Measurements from ENCODE around the gene TAF15. TPM values are rescaled to one million over a fixed set of nuclear protein-coding genes. Genes with fewer than 3 reads are reported as not detected.

Gene TAF15
- total RNA-seq, 1 experiment from 2014 or later: 10.8 TPM

DNA sequence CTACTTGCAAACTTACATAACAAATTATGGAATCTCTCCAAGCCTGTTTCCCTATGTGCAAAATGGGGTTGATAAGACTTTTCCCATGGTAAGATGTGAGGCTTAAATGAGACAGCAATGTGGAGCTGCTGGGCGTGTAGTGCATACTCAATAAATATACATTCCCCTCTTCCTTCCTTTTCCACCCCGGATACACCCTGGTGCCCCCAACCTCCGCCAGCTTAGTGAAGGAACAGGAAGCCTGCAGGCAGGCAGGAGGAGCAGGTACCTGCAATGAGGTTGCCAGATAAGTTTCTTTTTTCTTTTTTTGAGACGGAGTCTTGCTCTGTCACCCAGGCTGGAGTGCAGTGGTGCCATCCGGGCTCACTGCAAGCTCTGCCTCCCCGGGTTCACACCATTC is 33.7 kb upstream of the TAF15 start:
- no peaks in the 10 kb centered on the region for H3K9me3 ChIP-seq
- H3K4me3 ChIP-seq: no peak overlapping the region
- no peaks in the 10 kb centered on the region for H3K36me3 ChIP-seq
- DNase-seq: no peak
- H3K27me3 ChIP-seq: no peaks in the 10 kb centered on the region

DNA sequence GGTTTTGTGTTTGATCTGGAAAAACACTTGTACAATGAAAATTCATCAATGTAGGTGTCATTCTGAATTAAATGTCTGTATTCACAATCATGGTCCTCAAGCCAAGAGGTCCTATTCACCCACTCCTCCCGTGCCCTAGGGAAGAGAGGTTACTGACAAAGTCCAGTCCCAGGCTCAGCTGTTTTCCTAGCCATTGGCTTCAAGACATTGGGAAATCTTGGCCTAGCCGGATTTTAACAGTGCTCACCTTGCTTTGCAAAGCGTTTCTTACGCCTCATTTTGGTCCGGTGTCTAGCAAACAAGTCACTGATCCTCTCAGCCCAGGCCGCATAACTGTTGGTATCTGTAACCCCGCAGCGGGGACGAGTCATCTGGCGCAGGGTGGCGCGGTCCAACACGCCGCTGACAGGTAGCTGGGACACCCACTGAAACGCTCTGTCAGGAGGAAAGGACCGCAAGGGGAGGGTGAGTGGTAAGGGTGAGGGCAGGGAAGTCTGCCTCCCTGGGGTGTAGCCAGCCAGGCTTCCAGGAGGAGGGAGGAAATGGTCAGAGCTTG is 30.6 kb upstream of the TAF15 start:
- no peak overlapping the region for H3K4me3 ChIP-seq
- no peaks in the 10 kb centered on the region for H3K9me3 ChIP-seq
- no peaks in the 10 kb centered on the region for H3K36me3 ChIP-seq
- H3K27me3 ChIP-seq: no peaks in the 10 kb centered on the region
- DNase-seq: no peak

DNA sequence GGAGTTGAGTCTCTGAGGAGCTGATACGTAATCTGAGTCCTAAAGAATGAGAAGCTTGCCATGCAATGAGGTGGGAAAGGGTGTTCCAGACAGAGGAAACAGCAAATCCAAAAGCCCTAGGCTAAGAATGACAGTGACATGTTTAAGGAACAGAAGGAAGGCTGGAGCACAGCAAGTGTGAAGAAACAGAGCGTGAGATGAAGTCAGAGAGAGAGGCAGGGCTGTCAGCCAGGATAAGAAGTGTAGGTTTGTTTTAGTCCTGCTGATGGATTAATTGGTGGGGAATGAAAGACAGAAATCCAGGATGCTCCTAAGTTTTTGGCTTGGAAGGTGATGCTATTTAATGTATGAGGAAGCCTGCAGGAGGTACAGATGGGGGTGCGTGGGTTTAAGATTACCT is 28.3 kb upstream of the TAF15 start:
- Histone ChIP-seq H3K36me3 (no peaks in the 10 kb centered on the region), H3K27me3 (no peaks in the 10 kb centered on the region), H3K9me3 (no peaks in the 10 kb centered on the region), H3K4me3 (no peak overlapping the region)
- DNase-seq: no peak

DNA sequence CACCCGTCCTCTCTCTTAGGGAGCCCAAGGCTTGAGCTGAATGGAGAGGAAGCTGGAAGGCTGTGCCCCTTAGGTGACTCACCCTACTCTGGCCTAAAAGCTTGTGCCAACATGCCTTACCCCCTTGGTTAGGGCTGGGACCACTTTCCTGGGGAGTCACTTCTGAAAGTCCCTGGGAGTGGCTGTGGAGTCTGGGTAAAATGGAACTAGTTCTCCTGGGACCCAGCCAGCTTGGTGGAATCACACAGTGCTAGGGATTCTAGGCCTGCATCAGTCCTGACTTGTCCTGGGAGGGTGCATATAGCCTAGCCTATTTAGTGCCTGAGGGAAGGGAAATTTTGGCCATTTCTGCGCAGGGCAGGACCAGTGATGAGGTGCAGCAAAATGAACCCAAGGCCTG is 24.4 kb upstream of the TAF15 start:
- H3K4me3 ChIP-seq: no peak overlapping the region
- no peaks in the 10 kb centered on the region for H3K9me3 ChIP-seq
- DNase-seq: peak; percentile 69
- H3K27me3 ChIP-seq: no peaks in the 10 kb centered on the region
- H3K36me3 ChIP-seq: no peaks in the 10 kb centered on the region

DNA sequence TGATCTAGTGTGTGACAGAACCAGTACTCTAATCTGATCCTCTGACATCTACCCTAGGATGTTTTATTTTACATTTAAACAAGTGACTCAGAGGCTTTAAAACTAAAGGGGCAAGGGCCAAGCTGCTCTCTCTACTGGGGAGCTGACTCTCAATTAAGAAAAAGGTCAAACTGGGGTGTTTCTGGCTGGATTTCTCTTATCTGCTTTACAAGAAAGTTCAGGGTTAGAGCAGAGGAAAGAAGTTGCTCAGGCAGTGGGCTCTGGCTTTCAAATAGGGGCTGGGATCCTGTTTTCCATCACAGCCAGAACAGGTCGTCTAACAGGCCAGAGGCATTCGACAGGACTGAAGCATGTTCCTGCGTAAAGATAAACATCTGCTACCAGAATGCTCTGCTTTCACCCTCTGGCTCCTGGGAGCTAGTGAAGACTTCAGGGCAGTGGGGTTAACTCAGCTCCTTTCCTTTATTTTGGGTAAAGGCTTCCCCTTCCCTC is 22.3 kb upstream of the TAF15 start:
- H3K36me3 ChIP-seq: no peaks in the 10 kb centered on the region
- H3K9me3 ChIP-seq: no peaks in the 10 kb centered on the region
- no peak overlapping the region for H3K4me3 ChIP-seq
- H3K27me3 ChIP-seq: no peaks in the 10 kb centered on the region
- DNase-seq: peak; percentile 14

DNA sequence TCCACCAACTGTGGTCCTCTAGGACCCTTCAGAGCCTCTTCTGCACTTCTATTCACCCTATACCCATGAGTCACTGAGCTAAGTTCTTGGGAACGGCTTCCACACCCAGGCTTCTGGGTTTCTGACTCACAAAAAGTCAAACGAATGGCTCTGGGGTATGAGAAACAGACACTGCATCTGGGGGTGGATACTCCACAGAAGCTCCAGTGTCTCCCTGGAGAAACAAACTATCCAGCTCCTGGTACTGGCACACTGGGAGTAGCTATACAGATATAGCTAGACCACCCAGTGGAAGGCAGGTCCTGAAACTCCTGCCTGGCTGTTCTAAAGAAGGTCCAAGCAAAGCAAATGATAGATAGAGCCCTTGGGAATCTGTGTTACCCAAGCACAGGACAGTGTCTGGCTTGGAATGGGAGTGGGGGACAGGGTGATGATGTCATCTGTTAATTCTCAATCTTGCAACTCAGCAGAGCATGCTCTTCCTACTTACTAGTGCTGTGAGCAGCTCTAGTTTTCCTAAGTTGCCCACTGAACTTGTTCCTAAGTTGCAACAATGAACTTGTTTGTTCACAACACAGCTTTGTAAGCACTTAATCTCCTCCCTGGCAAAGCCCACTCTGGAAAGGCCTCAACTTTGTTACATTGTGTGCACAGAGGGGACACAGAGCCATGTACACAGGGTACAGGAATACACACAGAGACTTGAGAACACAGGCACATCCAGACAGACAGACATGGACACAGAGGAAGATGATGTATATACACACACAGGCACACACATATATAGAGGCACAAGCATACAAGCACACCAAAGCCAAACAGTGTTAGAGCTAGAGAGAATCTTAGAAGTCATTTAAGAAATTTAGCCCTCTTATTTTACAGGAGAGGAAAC is 20.6 kb upstream of the TAF15 start:
- Histone ChIP-seq H3K36me3 (no peaks in the 10 kb centered on the region), H3K27me3 (no peaks in the 10 kb centered on the region; the same call in 1 of the 2 replicates), H3K9me3 (no peaks in the 10 kb centered on the region), H3K4me3 (no peak overlapping the region)
- peak; percentile 76 for DNase-seq

DNA sequence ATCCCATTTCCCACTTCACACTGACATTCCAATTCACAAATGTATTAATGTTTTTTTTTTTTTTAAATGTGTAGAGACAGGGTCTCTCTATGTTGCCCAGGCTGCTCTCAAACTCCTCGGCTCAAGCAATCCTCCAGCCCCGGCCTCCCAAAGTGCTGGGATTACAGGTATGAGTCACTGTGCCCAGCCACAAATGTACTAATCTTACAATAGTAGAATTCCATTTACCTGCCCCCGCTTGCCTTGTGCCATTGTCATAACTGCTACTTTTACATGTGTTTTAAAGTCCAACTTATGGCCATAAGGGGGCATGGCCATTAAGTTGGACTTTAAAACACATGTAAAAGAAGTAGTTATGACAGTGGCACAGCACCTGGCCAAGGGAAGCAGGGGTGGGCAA is 18.4 kb upstream of the TAF15 start:
- peak; percentile 13 for DNase-seq
- no peaks in the 10 kb centered on the region for H3K36me3 ChIP-seq

DNA sequence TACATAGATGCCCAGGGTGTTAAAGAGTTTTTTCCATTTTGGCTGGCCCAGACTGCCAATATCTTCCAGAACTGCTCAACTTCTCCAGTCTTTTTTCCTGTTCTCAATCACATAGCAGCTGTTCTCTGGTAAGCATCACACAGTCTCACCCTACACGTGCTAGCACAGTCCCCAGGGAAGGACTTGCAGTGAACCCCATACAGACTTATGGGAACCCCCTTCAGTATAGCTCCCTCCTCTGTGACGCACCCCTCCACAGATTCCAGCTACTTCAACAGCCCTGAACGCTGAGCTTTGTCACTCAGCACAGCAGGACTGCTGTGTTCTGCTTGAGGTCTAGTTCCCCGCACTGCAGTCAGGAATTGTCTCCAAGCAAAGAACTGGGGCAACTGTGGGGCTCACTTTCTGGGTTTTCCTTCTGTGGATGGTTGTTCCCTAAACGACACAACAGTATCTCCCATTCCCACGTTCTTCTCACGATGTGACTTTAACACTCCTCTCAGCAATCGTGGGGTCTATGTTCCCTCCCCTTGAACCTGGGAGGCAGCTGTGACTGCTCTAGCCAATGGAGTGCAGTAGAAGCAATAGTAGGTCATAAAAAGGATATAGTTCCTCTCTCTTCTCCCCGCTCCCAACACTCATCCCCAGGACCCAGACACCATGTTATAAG is 17.5 kb upstream of the TAF15 start:
- no peak overlapping the region for H3K4me3 ChIP-seq

More for the DNA sequence above, 18.4 kb upstream of the TAF15 start:
- no peak overlapping the region for H3K4me3 ChIP-seq
- H3K27me3 ChIP-seq: peaks cover 14% of the 10 kb centered on the region
- H3K9me3 ChIP-seq: no peaks in the 10 kb centered on the region

DNA sequence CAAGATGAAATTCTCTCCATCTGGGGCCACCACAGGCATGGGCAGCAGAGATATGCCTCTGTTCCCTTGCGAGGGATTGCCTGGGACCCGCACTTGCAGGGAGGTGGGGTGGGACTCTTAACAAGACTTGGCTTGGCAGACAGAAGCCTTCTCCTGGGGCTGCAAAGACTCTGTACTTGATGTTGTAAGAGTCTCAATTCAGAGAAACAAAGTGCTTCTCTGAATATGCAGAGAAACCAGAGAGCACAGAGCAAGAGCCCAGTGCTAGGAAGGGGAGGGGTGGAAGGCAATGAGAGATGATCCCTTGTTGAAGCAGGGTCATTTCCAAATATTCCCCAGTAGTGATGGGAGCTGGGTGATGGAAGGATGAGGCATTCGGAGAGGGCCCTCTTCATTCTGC is 16.0 kb upstream of the TAF15 start:
- DNase-seq: no peak
- H3K4me3 ChIP-seq: no peak overlapping the region

More for the DNA sequence above, 17.5 kb upstream of the TAF15 start:
- Histone ChIP-seq H3K36me3 (no peaks in the 10 kb centered on the region), H3K27me3 (peaks cover 18% of the 10 kb centered on the region), H3K9me3 (no peaks in the 10 kb centered on the region)
- no peak for DNase-seq

DNA sequence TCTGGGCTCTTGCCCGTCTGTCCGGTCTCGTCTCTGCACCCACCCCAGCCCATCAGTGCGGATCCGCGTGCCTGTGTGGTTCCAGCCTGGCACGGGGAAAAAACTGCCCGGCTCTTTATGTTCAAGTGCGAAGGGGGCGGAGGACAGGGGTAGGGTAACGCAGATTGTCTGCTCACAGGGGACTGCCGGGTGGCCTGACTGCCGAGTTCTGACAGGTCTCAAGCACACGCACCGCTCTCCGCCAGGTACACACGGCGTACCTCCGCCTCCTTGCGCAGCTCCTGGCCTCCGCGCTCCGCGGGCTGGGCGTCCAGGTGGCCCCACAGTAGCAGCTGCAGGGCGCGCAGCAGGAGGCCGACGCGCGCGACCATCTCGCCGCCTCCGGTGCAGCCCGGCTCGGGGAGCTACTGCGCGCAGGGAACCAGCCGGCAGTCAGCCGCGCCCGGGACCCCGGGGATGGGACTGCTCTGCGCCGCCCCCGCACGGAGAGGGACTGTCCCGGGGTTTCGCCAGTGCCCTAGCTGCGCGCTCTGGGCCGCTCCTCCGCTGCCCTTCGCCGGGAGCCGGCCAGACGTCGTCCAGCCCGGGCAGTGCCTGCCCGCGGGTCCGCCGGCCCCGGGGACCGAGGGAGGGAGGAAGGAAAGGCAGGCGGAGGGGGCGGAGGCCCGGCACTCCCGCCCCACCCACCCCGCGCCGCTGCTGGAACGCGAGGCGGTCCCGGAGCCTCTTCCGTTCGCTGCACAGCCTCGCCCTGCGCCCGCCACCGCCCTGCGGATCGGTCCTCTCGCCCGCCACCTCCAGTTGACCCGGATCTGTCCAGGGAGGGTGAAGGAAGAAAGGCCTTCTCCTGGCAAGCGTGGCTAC is 14.0 kb upstream of the TAF15 start, which contains the start of gene MMP28:
TSS of gene MMP28 (minus strand) at position 635 of the 864 bp plus-strand sequence. CDS start at position 371, 264 bp downstream.
- H3K36me3 ChIP-seq: no peaks in the 10 kb centered on the region
- peaks cover 24% of the 10 kb centered on the region for H3K27me3 ChIP-seq
- peak within 1 kb of the TSS; percentile 47 for H3K4me3 ChIP-seq
- peak; percentile 50 for DNase-seq
- no peaks in the 10 kb centered on the region for H3K9me3 ChIP-seq

More for the DNA sequence above, 16.0 kb upstream of the TAF15 start:
- peaks cover 24% of the 10 kb centered on the region for H3K27me3 ChIP-seq
- no peaks in the 10 kb centered on the region for H3K36me3 ChIP-seq
- H3K9me3 ChIP-seq: no peaks in the 10 kb centered on the region

DNA sequence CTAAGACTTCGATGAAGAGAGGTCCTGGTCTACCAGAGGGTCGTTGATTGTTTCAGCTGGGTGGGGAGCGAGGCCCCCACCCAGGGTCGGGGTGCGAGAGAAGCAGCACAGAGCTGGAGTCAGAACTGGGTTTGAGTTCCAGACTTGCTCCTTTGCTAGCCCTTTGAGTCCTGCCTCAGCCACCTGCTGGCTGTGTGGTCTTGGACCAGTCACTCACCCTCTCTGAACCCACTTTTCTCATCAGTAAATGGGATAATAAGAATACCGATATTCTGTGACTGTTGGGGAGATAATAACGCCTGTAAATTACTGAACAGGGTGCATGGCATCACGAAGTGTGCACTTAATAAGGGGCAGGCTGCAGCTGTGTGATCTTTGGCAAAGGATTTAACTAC is 13.4 kb upstream of the TAF15 start:
- no peak for DNase-seq
- H3K27me3 ChIP-seq: peaks cover 24% of the 10 kb centered on the region
- peak overlapping the region; percentile 47 for H3K4me3 ChIP-seq
- no peaks in the 10 kb centered on the region for H3K9me3 ChIP-seq
- H3K36me3 ChIP-seq: no peaks in the 10 kb centered on the region

DNA sequence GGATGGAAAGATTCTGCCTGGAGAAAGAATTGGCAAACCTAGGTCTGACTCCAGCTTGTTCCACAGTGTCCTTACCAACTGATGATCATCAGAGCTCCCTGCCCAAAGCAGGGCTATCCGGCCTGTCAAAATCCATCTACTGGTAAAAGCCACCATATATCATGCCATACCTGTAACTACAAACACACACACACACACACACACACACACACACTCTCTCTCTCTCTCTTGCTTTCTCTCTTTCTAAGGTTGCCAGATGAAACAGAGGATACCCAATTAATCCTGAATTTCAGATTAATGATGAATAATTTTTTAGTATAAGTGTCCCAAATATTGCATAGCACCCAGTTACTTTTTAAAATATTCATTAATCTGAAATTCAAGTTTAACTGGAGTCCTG is 12.3 kb upstream of the TAF15 start:
- DNase-seq: no peak

DNA sequence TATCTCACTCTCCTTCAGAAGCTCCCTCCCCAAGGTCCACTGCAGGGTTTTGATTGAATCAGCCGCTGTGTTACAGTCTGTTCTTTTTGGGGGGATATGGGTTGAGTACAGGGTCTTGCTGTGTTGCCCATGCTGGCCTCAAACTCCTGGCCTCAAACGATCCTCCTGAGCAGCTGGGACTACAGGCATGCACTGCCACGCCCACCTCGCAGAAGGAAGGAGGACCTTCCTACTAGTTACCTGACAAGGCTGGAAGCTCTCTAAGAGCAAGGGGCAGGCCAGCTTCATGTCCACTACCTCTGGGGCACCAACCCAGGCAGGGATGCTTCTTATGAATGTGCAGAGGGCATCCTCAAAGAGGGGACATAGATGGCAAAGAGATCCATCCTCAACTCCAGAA is 11.9 kb upstream of the TAF15 start:
- H3K27me3 ChIP-seq: peaks cover 24% of the 10 kb centered on the region
- no peak for DNase-seq
- no peak overlapping the region for H3K4me3 ChIP-seq
- H3K9me3 ChIP-seq: no peaks in the 10 kb centered on the region
- H3K36me3 ChIP-seq: no peaks in the 10 kb centered on the region

More for the DNA sequence above, 12.3 kb upstream of the TAF15 start:
- Histone ChIP-seq H3K36me3 (no peaks in the 10 kb centered on the region), H3K27me3 (peaks cover 24% of the 10 kb centered on the region), H3K4me3 (no peak overlapping the region), H3K9me3 (no peaks in the 10 kb centered on the region)

DNA sequence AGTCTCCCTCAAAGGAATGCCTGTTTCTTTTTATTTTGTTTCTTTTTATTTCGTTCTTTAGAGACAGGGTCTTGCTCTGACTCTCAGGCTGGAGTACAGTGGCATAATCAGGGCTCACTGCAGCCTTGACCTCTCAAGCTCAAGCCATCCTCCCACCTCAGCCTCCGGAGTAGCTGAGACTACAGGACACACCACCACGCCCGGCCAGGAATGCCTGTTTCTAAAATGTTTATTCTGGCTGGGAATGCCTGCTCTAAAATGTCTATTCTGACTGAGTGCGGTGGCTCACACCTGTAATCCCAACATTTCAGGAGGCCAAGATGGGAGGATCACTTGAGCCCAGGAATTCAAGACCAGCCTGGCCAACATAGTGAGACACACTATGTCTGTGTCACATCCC is 11.4 kb upstream of the TAF15 start:
- Histone ChIP-seq H3K36me3 (no peaks in the 10 kb centered on the region), H3K9me3 (no peaks in the 10 kb centered on the region), H3K27me3 (peaks cover 24% of the 10 kb centered on the region), H3K4me3 (no peak overlapping the region)
- no peak for DNase-seq

DNA sequence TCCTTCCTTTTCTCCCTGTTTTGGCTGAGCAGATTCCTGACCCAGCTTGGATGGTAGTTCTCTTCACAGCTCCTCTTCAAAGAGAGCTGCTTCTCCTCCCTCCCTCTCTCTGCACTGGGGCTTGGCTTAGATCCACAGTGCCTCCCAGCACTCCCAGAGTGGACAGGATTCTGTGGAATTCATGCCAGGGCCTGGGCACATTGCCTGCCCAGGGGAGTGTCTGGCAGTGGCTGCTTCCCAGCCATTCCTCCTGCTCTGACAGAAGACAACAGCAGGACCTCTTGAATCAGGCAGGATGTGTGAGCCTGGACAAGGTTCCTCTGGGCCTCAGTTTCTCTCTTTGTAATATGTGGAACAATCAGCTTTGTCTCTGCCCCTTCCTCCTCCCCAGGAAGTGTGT is 9.3 kb upstream of the TAF15 start:
- peak; percentile 97 for DNase-seq
- Histone ChIP-seq H3K27me3 (peaks cover 17% of the 10 kb centered on the region), H3K4me3 (no peak overlapping the region), H3K36me3 (no peaks in the 10 kb centered on the region), H3K9me3 (no peaks in the 10 kb centered on the region)

DNA sequence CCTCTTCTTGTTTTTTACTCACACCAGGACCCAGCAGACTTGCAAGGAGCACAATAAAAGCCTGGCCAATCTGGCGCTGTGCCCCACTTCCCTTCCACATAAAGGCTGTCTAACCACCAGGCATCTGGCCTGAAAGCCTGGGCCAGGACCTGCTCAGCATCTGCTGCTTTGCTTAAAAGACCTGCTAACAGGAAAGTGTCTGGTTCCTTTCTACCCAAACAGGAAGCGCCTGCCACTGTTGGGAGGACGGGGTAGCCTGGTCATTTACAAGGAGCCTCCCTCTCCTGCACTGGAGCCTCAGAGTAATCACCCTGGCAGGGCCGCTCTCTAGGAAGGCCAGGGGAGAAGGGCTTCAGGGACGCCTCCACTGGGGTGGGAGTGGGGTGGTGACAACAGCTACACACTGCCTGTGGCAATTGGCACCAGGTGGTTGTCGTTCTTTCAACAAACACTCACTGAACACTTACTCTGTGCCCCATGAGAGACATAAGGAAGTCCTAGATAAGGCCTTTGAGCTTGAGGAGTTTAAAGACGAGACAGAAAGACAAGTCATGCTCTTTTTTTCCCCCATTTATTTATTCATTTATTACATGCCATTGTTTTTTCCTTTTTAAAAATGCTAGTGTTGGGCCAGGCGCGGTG is 7.6 kb upstream of the TAF15 start:
- peak; percentile 90 for DNase-seq
- peaks cover 8% of the 10 kb centered on the region for H3K27me3 ChIP-seq
- no peaks in the 10 kb centered on the region for H3K36me3 ChIP-seq
- no peak overlapping the region for H3K4me3 ChIP-seq
- H3K9me3 ChIP-seq: no peaks in the 10 kb centered on the region
